ENCODE data around the gene COLEC11.

The COLEC11 gene

GRCh38 chr2:3682811-3683210, 87.9 kb downstream of the COLEC11 start:
- Histone ChIP-seq H3K9me3 (ENCODE audit: control insufficient read depth, insufficient read depth, low read length) (no peaks in the 10 kb centered on the region), H3K27ac (ENCODE audit: low read depth, low read length) (no peak overlapping the region), H3K4me3 (ENCODE audit: low read depth, low read length) (no peak overlapping the region), H3K4me1 (ENCODE audit: control insufficient read depth, insufficient read depth, low read length) (no peaks in the 10 kb centered on the region), H3K9ac (ENCODE audit: low read depth, low read length) (no peak overlapping the region), H3K27me3 (ENCODE audit: control insufficient read depth, insufficient read depth, low read length) (no peaks in the 10 kb centered on the region), H3K36me3 (ENCODE audit: control insufficient read depth, insufficient read depth, low read length) (no peaks in the 10 kb centered on the region)

- H3K4me1 ChIP-seq (ENCODE audit: control insufficient read depth, insufficient read depth, low read length) = no peaks in the 10 kb centered on the region
- no peaks in the 10 kb centered on the region for H3K36me3 ChIP-seq (ENCODE audit: control insufficient read depth, insufficient read depth, low read length)
- no peak overlapping the region for H3K9ac ChIP-seq (ENCODE audit: low read depth, low read length)
- H3K27me3 ChIP-seq (ENCODE audit: control insufficient read depth, insufficient read depth, low read length) = no peaks in the 10 kb centered on the region
- H3K4me3 ChIP-seq (ENCODE audit: low read depth, low read length) = no peak overlapping the region
- H3K9me3 ChIP-seq (ENCODE audit: control insufficient read depth, insufficient read depth, low read length) = no peaks in the 10 kb centered on the region
- H3K27ac ChIP-seq (ENCODE audit: low read depth, low read length) = no peak overlapping the region
Observed at GRCh38 chr2:3683748-3684454, 89.0 kb downstream of the COLEC11 start.

DNA sequence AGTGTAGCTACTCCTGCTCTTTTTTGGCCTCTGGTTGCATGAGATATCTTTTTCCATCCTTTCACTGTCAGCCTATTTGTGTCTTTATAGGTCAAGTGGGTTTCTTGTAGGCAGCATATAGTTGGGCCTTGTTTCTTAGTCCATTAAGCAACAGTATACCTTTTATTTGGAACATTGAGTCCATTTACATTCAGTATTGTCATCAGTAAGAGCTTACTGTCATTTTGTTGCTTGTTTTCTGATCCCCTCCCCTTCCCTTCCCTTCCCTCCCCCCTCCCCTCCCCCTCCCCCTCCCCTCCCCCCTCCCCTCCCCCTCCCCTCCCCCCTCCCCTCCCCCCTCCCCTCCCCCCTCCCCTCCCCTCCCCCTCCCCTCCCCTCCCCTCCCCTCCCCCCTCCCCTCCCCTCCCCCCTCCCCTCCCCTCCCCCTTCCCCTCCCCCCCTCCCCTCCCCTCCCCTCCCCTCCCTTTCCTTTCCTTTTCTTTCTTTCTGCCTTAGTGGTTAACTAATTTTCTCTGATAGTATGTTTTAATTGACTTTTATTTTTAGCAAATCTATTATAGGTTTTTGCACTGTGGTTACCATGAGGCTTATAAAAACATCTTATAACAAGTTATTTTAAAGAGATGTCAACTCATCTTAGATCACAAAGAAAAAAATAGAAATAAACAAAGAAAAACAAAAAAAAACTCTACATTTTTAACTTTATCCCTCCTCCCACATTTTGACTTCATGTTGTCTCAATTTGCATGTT, 95.3 kb downstream of the COLEC11 start:
- Histone ChIP-seq H3K4me3 (ENCODE audit: low read depth, low read length) (no peak overlapping the region), H3K27me3 (ENCODE audit: control insufficient read depth, insufficient read depth, low read length) (no peaks in the 10 kb centered on the region), H3K9me3 (ENCODE audit: control insufficient read depth, insufficient read depth, low read length) (no peaks in the 10 kb centered on the region), H3K9ac (ENCODE audit: low read depth, low read length) (no peak overlapping the region), H3K36me3 (ENCODE audit: control insufficient read depth, insufficient read depth, low read length) (no peaks in the 10 kb centered on the region), H3K27ac (ENCODE audit: low read depth, low read length) (no peak overlapping the region), H3K4me1 (ENCODE audit: control insufficient read depth, insufficient read depth, low read length) (no peaks in the 10 kb centered on the region)

GRCh38 chr2:3692375-3692774, 97.5 kb downstream of the COLEC11 start:
- Histone ChIP-seq H3K9ac (ENCODE audit: low read depth, low read length) (no peak overlapping the region), H3K36me3 (ENCODE audit: control insufficient read depth, insufficient read depth, low read length) (no peaks in the 10 kb centered on the region), H3K9me3 (ENCODE audit: control insufficient read depth, insufficient read depth, low read length) (no peaks in the 10 kb centered on the region), H3K4me1 (ENCODE audit: control insufficient read depth, insufficient read depth, low read length) (no peaks in the 10 kb centered on the region), H3K4me3 (ENCODE audit: low read depth, low read length) (no peak overlapping the region), H3K27me3 (ENCODE audit: control insufficient read depth, insufficient read depth, low read length) (no peaks in the 10 kb centered on the region), H3K27ac (ENCODE audit: low read depth, low read length) (no peak overlapping the region)

Data from HUES48 (cell line).